Endodermal cell (in vitro differentiated cells): ENCODE results near the gene TLR3. TPM values are rescaled to one million over a fixed set of nuclear protein-coding genes. Genes with fewer than 3 reads are reported as not detected.
A peak's percentile ranks its signal among the peaks of the same experiment; 100 is the strongest.

Source experiments
- DNase-seq: peaks from one replicate; pipeline ENCODE4 v3.0.0-alpha.2; 2017
- H3K27ac ChIP-seq: 2 replicates; pipeline ENCODE4 v1.5.1; 2013; ENCODE audit warnings: mild to moderate bottlenecking, low read depth, low read length, moderate library complexity
- H3K27me3 ChIP-seq: 2 replicates; pipeline ENCODE4 v1.6.1; 2013; ENCODE audit warnings: mild to moderate bottlenecking, low read length, moderate library complexity; ENCODE audit not compliant: insufficient read depth, control insufficient read depth, poor library complexity, severe bottlenecking
- H3K36me3 ChIP-seq: 2 replicates; pipeline ENCODE4 v1.7.0; 2013; ENCODE audit warnings: mild to moderate bottlenecking, low read length, moderate library complexity; ENCODE audit not compliant: control insufficient read depth, insufficient read depth
- H3K4me1 ChIP-seq: one replicate; pipeline ENCODE4 v1.7.0; 2013; ENCODE audit warnings: low read length; ENCODE audit not compliant: control insufficient read depth, insufficient read depth
- H3K4me3 ChIP-seq: 2 replicates; pipeline ENCODE4 v1.5.1; 2013; ENCODE audit warnings: mild to moderate bottlenecking, low read length, moderate library complexity
- H3K9ac ChIP-seq: 2 replicates; pipeline ENCODE4 v1.6.1; 2013; ENCODE audit warnings: mild to moderate bottlenecking, low read length, moderate library complexity; ENCODE audit not compliant: poor library complexity, severe bottlenecking; ENCODE audit errors: extremely low read depth
- H3K9me3 ChIP-seq: 2 replicates; pipeline ENCODE4 v1.6.1; 2013; ENCODE audit warnings: mild to moderate bottlenecking, low read length, moderate library complexity; ENCODE audit not compliant: control insufficient read depth
- H3K27ac Mint-ChIP-seq: 2 replicates; pipeline ENCODE4 v1.8.0; 2020; ENCODE audit warnings: mixed read lengths
- H3K27me3 Mint-ChIP-seq: 2 replicates; pipeline ENCODE4 v1.8.0; 2021; ENCODE audit warnings: mild to moderate bottlenecking, mixed read lengths; ENCODE audit not compliant: insufficient read depth
- H3K36me3 Mint-ChIP-seq: 2 replicates; pipeline ENCODE4 v1.8.0; 2020; ENCODE audit warnings: low read depth, mixed read lengths
- H3K4me1 Mint-ChIP-seq: 2 replicates; pipeline ENCODE4 v1.8.0; 2020; ENCODE audit warnings: mixed read lengths
- H3K4me3 Mint-ChIP-seq: 2 replicates; pipeline ENCODE4 v1.8.0; 2020; ENCODE audit warnings: mild to moderate bottlenecking, moderate library complexity, mixed read lengths
- H3K9me3 Mint-ChIP-seq: 2 replicates; pipeline ENCODE4 v1.8.0; 2020; ENCODE audit warnings: mild to moderate bottlenecking, mixed read lengths
- WGBS, 2 experiments: methylation state at CpG; one replicate each; pipeline versions ENCODE4 v1.1.5 to v1.1.7; 2013; ENCODE audit warnings: missing lambda C conversion rate in 2 of 2, mixed read lengths in 1 of 2; ENCODE audit not compliant: insufficient coverage in 1 of 2, insufficient read length in 1 of 2; 5-methylcytosine and 5-hydroxymethylcytosine counted together
- total RNA-seq, 2 donors: library from RNA; stranded (reverse); fragmentation: NEBNext Ultra II Directional in 1 of 2; extraction: Animal tissue kit (Norgen Biotek cat#: 25700) in 1 of 2; gene quantifications; 2 replicates in 1 of 2; 3 replicates in 1 of 2; pipeline ENCODE4 v1.2.1, GENCODE V29; 2021
- TF ChIP-seq, protein P1 (sequence below): fragments of 200-600 bp; sonication (generic); conservative IDR thresholded peaks from 2 replicates; pipeline ENCODE4 v1.5.0; 2021; ENCODE audit warnings: antibody characterized with exemption, mild to moderate bottlenecking

Gene TLR3
- total RNA-seq, 2 donors from 2014 or later: 0.26 TPM; not detected in 1

DNA sequence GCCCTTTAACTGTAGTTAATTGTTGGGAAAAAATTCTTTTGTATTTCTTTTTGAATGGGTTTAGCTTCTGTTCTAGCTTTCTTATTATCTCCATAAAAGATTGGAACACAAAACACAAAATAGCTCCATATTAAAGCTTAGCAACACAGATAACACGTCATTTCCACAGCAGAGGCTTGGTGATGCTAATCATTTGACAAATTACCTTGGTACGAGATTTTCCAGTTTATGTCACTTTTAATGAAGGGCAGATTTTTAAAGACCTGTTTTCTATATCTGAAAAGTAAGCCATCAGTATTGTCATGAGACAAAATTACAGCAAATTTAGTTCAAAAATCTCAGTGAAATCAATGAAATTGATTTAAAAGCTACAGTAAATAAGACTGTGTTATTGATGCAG lies 63.0 kb downstream of the TLR3 start:
- Histone ChIP-seq H3K27ac (no peak overlapping the region), H3K9ac (no peak overlapping the region), H3K4me1 (no peaks in the 10 kb centered on the region), H3K36me3 (no peaks in the 10 kb centered on the region), H3K4me3 (no peak overlapping the region), H3K27me3 (no peaks in the 10 kb centered on the region), H3K9me3 (no peaks in the 10 kb centered on the region)
- H3K27me3 Mint-ChIP-seq: no peaks in the 10 kb centered on the region
- H3K9me3 Mint-ChIP-seq: no peaks in the 10 kb centered on the region
- peaks cover 11% of the 10 kb centered on the region for H3K4me1 Mint-ChIP-seq
- no peak overlapping the region for H3K4me3 Mint-ChIP-seq
- DNase-seq: no peak
- TF ChIP-seq, protein P1, sequence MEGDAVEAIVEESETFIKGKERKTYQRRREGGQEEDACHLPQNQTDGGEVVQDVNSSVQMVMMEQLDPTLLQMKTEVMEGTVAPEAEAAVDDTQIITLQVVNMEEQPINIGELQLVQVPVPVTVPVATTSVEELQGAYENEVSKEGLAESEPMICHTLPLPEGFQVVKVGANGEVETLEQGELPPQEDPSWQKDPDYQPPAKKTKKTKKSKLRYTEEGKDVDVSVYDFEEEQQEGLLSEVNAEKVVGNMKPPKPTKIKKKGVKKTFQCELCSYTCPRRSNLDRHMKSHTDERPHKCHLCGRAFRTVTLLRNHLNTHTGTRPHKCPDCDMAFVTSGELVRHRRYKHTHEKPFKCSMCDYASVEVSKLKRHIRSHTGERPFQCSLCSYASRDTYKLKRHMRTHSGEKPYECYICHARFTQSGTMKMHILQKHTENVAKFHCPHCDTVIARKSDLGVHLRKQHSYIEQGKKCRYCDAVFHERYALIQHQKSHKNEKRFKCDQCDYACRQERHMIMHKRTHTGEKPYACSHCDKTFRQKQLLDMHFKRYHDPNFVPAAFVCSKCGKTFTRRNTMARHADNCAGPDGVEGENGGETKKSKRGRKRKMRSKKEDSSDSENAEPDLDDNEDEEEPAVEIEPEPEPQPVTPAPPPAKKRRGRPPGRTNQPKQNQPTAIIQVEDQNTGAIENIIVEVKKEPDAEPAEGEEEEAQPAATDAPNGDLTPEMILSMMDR: no peak
- no peaks in the 10 kb centered on the region for H3K36me3 Mint-ChIP-seq
- no peak overlapping the region for H3K27ac Mint-ChIP-seq
- WGBS, 2 experiments: 90% methylated on average over 2 of the region's 2 CpGs; no CpG with 5 or more reads in 1 of the 2 experiments

DNA sequence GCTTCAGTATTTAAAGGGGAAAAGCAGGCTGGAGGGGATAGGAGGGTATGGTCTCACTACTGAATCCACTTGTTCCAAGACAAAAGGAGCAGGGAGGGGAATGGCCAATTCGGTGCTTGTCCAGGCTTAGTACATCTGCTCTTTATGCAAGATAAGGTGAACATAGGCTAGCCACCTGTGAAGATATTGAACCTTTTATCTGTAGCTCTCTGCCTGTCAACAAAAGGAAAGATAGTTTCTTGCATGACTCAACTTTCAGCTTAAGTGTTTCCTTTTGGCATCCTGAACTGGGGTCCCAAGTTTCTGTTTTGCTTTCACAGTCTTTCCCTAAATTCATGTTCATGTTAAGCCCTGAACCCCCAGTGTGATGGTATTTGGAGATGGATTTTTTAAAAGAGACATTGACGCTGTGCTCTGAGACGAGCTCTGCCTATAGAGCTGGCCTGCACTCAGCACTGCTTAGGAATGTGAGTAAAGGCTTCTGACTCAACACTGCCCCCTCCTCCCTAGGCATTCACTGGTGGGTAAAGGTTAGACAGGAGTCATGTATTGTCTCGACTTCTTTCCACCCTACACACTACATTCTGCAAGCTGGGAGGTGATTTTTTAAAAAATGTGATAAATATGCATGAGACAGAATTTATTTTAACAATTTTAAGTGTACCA lies 63.8 kb downstream of the TLR3 start:
- DNase-seq: peak; percentile 85
- H3K27me3 ChIP-seq: no peaks in the 10 kb centered on the region
- H3K36me3 ChIP-seq: no peaks in the 10 kb centered on the region
- Mint-ChIP-seq H3K9me3 (no peaks in the 10 kb centered on the region), H3K4me3 (no peak overlapping the region), H3K27ac (no peak overlapping the region), H3K4me1 (peaks cover 11% of the 10 kb centered on the region), H3K27me3 (no peaks in the 10 kb centered on the region), H3K36me3 (no peaks in the 10 kb centered on the region)
- no peaks in the 10 kb centered on the region for H3K9me3 ChIP-seq
- no peak overlapping the region for H3K27ac ChIP-seq
- 20 to 34% methylated on average over 1 to 3 of the region's 4 CpGs for WGBS, 2 experiments
- TF ChIP-seq, protein P1: peak; percentile 73
- no peaks in the 10 kb centered on the region for H3K4me1 ChIP-seq
- H3K4me3 ChIP-seq: no peak overlapping the region
- no peak overlapping the region for H3K9ac ChIP-seq

DNA sequence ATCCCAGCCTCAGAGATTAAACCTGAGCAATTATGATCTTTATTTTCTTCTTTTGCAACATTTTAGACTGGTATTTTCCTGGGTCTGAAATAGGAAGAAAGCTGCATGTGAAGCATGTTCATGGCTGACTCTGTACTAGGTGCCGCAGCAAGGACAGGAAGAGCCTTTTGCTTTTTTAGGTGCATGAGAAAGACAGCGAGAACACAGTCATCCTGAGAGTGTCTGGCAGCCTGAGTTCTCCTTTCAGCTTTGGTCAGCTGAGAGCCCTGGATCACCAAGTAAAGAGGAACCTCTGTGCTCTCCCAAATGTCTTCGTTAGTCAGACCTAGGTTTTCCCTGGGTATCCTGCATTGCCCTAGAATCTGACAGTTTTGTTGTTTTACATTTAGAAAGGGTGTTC lies 65.3 kb downstream of the TLR3 start:
- TF ChIP-seq, protein P1: no peak
- no peaks in the 10 kb centered on the region for H3K4me1 ChIP-seq
- Mint-ChIP-seq H3K36me3 (no peaks in the 10 kb centered on the region), H3K27me3 (no peaks in the 10 kb centered on the region), H3K9me3 (no peaks in the 10 kb centered on the region), H3K4me1 (peaks cover 11% of the 10 kb centered on the region), H3K27ac (no peak overlapping the region), H3K4me3 (no peak overlapping the region)
- H3K27me3 ChIP-seq: no peaks in the 10 kb centered on the region
- no peak overlapping the region for H3K4me3 ChIP-seq
- H3K36me3 ChIP-seq: no peaks in the 10 kb centered on the region
- no peaks in the 10 kb centered on the region for H3K9me3 ChIP-seq
- H3K27ac ChIP-seq: no peak overlapping the region
- 91 to 96% methylated on average over 3 of the region's 3 CpGs for WGBS, 2 experiments
- H3K9ac ChIP-seq: no peak overlapping the region
- DNase-seq: no peak
